ENCODE measurements around the gene CFAP92.

DNA sequence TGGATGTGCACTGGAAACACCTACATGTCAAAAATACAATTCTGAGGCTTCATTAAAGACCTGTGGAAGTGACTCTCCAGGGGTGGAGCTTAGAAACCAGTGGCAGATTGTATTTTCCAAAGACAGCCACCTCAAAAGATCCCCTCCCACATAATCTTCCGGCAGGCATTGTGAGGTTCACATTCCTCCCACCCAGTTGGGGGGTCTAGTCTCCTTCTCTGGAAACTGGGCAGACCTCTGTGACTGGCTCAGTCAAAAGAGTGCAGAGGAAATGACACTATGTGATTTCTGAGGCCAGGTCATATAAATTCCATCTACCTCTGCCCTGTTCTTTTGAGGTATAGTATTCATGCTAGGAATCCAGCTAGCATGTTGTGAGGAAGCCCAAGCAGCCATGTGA, 1.9 kb upstream of the CFAP92 start:
- TF ChIP-seq, protein P1, sequence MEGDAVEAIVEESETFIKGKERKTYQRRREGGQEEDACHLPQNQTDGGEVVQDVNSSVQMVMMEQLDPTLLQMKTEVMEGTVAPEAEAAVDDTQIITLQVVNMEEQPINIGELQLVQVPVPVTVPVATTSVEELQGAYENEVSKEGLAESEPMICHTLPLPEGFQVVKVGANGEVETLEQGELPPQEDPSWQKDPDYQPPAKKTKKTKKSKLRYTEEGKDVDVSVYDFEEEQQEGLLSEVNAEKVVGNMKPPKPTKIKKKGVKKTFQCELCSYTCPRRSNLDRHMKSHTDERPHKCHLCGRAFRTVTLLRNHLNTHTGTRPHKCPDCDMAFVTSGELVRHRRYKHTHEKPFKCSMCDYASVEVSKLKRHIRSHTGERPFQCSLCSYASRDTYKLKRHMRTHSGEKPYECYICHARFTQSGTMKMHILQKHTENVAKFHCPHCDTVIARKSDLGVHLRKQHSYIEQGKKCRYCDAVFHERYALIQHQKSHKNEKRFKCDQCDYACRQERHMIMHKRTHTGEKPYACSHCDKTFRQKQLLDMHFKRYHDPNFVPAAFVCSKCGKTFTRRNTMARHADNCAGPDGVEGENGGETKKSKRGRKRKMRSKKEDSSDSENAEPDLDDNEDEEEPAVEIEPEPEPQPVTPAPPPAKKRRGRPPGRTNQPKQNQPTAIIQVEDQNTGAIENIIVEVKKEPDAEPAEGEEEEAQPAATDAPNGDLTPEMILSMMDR (IDR thresholded peaks at IDR 0.05), result no peak
- TF ChIP-seq POLR2A (IDR thresholded peaks at IDR 0.05), result no peak

Measured in Peyer's patch (tissue), 4 donors.